Natural killer cell (primary cell): Measurements from ENCODE around the gene NR5A1. TPM values are rescaled to one million over a fixed set of nuclear protein-coding genes. Genes with fewer than 3 reads are reported as not detected.

Experiments
- ATAC-seq, 3 donors: fragments of 150-1000 bp in 2 of 3; fragments of 200-7000 bp in 1 of 3; cut with Tn5 transposase; 1 replicate in 1 of 3; 2 replicates in 2 of 3; pipeline ENCODE4 v1.10.0; 2021; ENCODE audit warnings: mild to moderate bottlenecking in 2 of 3, moderate library complexity in 2 of 3
- DNase-seq, 2 donors: peaks; one replicate each; pipeline versions ENCODE4 v3.0.0 to v3.0.0-alpha.2; 2013 to 2021; ENCODE audit warnings: mixed read lengths in 1 of 2
- H3K27ac ChIP-seq: one replicate; pipeline ENCODE4 v1.5.1; 2013; ENCODE audit warnings: mild to moderate bottlenecking, low read length
- H3K27me3 ChIP-seq: one replicate; pipeline ENCODE4 v1.6.1; 2013; ENCODE audit warnings: low read length; ENCODE audit not compliant: control insufficient read depth, insufficient read depth
- H3K36me3 ChIP-seq: one replicate; pipeline ENCODE4 v1.6.1; 2013; ENCODE audit warnings: low read length; ENCODE audit not compliant: control insufficient read depth, insufficient read depth
- H3K4me1 ChIP-seq: one replicate; pipeline ENCODE4 v1.6.1; 2013; ENCODE audit warnings: low read length; ENCODE audit not compliant: control insufficient read depth, insufficient read depth
- H3K4me3 ChIP-seq: one replicate; pipeline ENCODE4 v1.5.1; 2013; ENCODE audit warnings: low read length
- H3K9me3 ChIP-seq: one replicate; pipeline ENCODE4 v1.6.1; 2013; ENCODE audit warnings: low read length; ENCODE audit not compliant: control insufficient read depth, insufficient read depth
- H3K27ac Mint-ChIP-seq, 2 donors: one replicate each; pipeline ENCODE4 v1.8.0; 2022; ENCODE audit warnings: mild to moderate bottlenecking in 2 of 2, mixed read lengths in 2 of 2, moderate library complexity in 1 of 2
- H3K27me3 Mint-ChIP-seq, 2 donors: one replicate each; pipeline ENCODE4 v1.8.0; 2022; ENCODE audit warnings: low read depth in 2 of 2, mixed read lengths in 2 of 2
- H3K36me3 Mint-ChIP-seq: one replicate; pipeline ENCODE4 v1.8.0; 2022; ENCODE audit warnings: mixed read lengths
- H3K4me1 Mint-ChIP-seq, 2 donors: one replicate each; pipeline ENCODE4 v1.8.0; 2022; ENCODE audit warnings: mixed read lengths in 2 of 2
- H3K4me3 Mint-ChIP-seq: one replicate; pipeline ENCODE4 v1.8.0; 2022; ENCODE audit warnings: mild to moderate bottlenecking, moderate library complexity, mixed read lengths
- H3K9me3 Mint-ChIP-seq, 2 donors: one replicate each; pipeline ENCODE4 v1.8.0; 2022; ENCODE audit warnings: mixed read lengths in 2 of 2
- WGBS: methylation state at CpG from one replicate; pipeline ENCODE4 v1.1.7; 2013; ENCODE audit warnings: missing lambda C conversion rate; ENCODE audit not compliant: insufficient coverage; 5-methylcytosine and 5-hydroxymethylcytosine counted together
- intact Hi-C: fragments of 100-400 bp; cut with micrococcal nuclease; formaldehyde crosslinking; loops from one replicate; pipeline ENCODE4 v1.14.2; 2022
- total RNA-seq, 4 donors: library from RNA; stranded (reverse); fragments of 120-200 nt in 1 of 4; gene quantifications; one replicate each; pipeline versions ENCODE4 v1.2.3 to v1.2.4, GENCODE V29; 2013 to 2022
- TF ChIP-seq, protein P1 (sequence below): fragments of 200-600 bp; IDR thresholded peaks from one replicate; pipeline ENCODE4 v1.8.0; 2022; ENCODE audit warnings: antibody characterized with exemption

NR5A1 gene
- total RNA-seq, 3 donors from 2014 or later (not counting 1 experiment from before 2014, with no cell fraction given): not detected

GRCh38 chr9:124475158-124475867 lies 31.9 kb downstream of the NR5A1 start:
- Mint-ChIP-seq H3K27me3 (peaks cover 7 to 18% of the 10 kb centered on the region in 2 donors), H3K4me1 (peaks cover 0 to 3% of the 10 kb centered on the region in 2 donors), H3K4me3 (no peak overlapping the region), H3K27ac (no peak overlapping the region), H3K36me3 (no peaks in the 10 kb centered on the region), H3K9me3 (no peaks in the 10 kb centered on the region)
- DNase-seq: no peak
- no peak for ATAC-seq
- intact Hi-C loops: no loop called here
- Histone ChIP-seq H3K27ac (no peak overlapping the region), H3K36me3 (no peaks in the 10 kb centered on the region), H3K4me3 (no peak overlapping the region), H3K27me3 (peaks cover 8% of the 10 kb centered on the region), H3K4me1 (peaks cover 5% of the 10 kb centered on the region), H3K9me3 (no peaks in the 10 kb centered on the region)
- TF ChIP-seq, protein P1, sequence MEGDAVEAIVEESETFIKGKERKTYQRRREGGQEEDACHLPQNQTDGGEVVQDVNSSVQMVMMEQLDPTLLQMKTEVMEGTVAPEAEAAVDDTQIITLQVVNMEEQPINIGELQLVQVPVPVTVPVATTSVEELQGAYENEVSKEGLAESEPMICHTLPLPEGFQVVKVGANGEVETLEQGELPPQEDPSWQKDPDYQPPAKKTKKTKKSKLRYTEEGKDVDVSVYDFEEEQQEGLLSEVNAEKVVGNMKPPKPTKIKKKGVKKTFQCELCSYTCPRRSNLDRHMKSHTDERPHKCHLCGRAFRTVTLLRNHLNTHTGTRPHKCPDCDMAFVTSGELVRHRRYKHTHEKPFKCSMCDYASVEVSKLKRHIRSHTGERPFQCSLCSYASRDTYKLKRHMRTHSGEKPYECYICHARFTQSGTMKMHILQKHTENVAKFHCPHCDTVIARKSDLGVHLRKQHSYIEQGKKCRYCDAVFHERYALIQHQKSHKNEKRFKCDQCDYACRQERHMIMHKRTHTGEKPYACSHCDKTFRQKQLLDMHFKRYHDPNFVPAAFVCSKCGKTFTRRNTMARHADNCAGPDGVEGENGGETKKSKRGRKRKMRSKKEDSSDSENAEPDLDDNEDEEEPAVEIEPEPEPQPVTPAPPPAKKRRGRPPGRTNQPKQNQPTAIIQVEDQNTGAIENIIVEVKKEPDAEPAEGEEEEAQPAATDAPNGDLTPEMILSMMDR: no peak
- 80% methylated on average over 21 of the region's 21 CpGs for WGBS

- ATAC-seq (no peak), DNase-seq (no peak)
- no peaks in the 10 kb centered on the region for H3K9me3 ChIP-seq
- H3K9me3 Mint-ChIP-seq: no peaks in the 10 kb centered on the region
- TF ChIP-seq, protein P1: no peak
- no peaks in the 10 kb centered on the region for H3K4me1 Mint-ChIP-seq
- H3K4me3 ChIP-seq: no peak overlapping the region
- no peaks in the 10 kb centered on the region for H3K36me3 Mint-ChIP-seq
- no peak overlapping the region for H3K27ac ChIP-seq
- no peaks in the 10 kb centered on the region for H3K36me3 ChIP-seq
- no peak overlapping the region for H3K4me3 Mint-ChIP-seq
- H3K27me3 Mint-ChIP-seq: peaks cover 7 to 14% of the 10 kb centered on the region in 2 donors
- H3K27ac Mint-ChIP-seq: no peak overlapping the region
- intact Hi-C loops: no loop called here
- WGBS: 52% methylated on average over 4 of the region's 4 CpGs
- peaks cover 8% of the 10 kb centered on the region for H3K27me3 ChIP-seq
- peaks cover 5% of the 10 kb centered on the region for H3K4me1 ChIP-seq
These were observed 33.0 kb downstream of the NR5A1 start for GRCh38 chr9:124474151-124474550.

DNA sequence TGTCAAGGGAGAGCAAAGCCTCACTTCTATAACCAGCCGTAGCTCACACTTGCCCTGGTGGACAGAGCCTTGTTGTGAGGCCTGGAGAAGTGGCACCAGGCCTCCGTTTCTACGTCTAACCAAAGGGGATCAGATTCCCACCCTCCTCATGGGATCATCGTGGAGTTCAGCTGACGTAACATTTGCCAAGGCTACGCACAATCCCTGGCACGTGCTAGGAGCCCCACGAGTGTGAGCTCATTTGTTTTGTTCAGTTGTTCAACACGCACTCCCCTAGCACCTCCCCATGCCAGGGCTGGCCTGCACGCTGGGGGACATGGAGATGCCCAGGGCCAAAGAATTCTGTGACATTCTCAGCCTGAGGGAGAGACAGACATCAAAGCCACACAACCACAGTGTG lies 33.9 kb downstream of the NR5A1 start:
- Histone ChIP-seq H3K27me3 (peaks cover 8% of the 10 kb centered on the region), H3K9me3 (no peaks in the 10 kb centered on the region), H3K36me3 (no peaks in the 10 kb centered on the region), H3K4me1 (peaks cover 5% of the 10 kb centered on the region), H3K27ac (no peak overlapping the region), H3K4me3 (no peak overlapping the region)
- Mint-ChIP-seq H3K4me1 (no peaks in the 10 kb centered on the region), H3K36me3 (no peaks in the 10 kb centered on the region), H3K27ac (no peak overlapping the region), H3K27me3 (peaks cover 3 to 12% of the 10 kb centered on the region in 2 donors), H3K4me3 (no peak overlapping the region), H3K9me3 (no peaks in the 10 kb centered on the region)
- no peak for ATAC-seq
- 87% methylated on average over 10 of the region's 10 CpGs for WGBS
- TF ChIP-seq, protein P1: no peak
- intact Hi-C loops: no loop called here
- DNase-seq: no peak

DNA sequence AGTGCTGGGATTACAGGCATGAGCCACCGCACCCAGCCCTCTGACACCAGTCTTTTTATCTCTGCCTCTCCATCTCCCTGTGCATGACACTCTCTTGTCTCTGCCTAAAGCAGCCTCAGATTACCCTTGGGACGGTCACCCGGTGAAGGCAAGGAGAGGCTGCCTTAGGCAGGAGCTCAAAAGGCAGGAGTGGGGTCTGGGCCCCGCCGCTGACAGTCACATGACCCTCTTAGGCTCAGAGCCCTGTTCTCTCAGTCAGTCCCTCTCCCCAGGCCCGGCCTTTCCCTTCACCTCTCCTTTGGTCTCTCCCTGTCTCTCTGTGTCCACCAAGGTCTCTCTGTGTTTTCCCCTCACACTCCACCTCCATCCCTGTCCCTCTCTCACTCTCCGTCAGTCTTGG lies 34.4 kb downstream of the NR5A1 start:
- no peaks in the 10 kb centered on the region for H3K9me3 ChIP-seq
- H3K27me3 Mint-ChIP-seq: peaks cover 0 to 8% of the 10 kb centered on the region in 2 donors
- 85% methylated on average over 7 of the region's 7 CpGs for WGBS
- no peaks in the 10 kb centered on the region for H3K4me1 Mint-ChIP-seq
- ATAC-seq (no peak), DNase-seq (no peak)
- H3K36me3 ChIP-seq: no peaks in the 10 kb centered on the region
- TF ChIP-seq, protein P1: no peak
- no peaks in the 10 kb centered on the region for H3K36me3 Mint-ChIP-seq
- intact Hi-C loops: no loop called here
- H3K27ac ChIP-seq: no peak overlapping the region
- H3K4me3 Mint-ChIP-seq: no peak overlapping the region
- peaks cover 8% of the 10 kb centered on the region for H3K27me3 ChIP-seq
- no peak overlapping the region for H3K4me3 ChIP-seq
- H3K9me3 Mint-ChIP-seq: no peaks in the 10 kb centered on the region
- peaks cover 5% of the 10 kb centered on the region for H3K4me1 ChIP-seq
- H3K27ac Mint-ChIP-seq: no peak overlapping the region
